NCI-H146 treated with DMSO at 0.1 percent for 48 hours (cell line): ENCODE data around the gene CNPY3.

Source experiments
- DNase-seq: peaks from one replicate; lab custom pipeline; 2025; ENCODE audit not compliant: unreplicated experiment; lab: John Stamatoyannopoulos, UW

Gene CNPY3

DNA sequence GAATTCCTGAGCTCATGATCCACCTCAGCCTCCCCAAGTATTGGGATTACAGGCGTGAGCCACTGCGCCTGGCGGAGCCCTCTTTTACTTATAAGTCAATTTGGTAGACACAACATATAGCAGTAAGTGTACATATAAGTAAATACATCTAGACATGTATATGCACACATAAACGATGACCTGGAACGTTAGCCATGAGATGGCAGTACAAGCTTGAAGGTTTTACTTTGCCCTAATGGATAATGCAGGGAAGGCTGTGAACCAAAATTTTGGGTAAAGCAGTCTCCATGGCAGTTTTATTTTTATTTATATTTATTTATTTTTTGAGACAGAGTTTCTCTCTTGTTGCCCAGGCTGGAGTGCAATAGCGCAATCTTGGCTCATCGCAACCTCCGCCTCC lies 28.8 kb downstream of the CNPY3 start:
- no peak for DNase-seq

DNA sequence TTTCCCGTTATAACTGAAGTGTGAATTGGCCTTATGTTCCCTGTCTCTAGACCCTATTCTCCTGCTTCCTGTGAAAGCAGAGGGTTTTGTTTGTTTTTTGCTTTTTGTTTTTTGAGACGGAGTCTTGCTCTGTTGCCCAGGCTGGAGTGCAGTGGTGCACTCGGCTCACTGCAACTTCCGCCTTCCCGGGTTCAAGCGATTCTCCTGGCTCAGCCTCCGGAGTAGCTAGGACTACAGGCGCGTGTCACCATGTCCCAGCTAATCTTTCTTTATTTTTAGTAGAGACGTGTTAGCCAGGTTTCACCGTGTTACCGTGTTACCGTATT lies 30.6 kb downstream of the CNPY3 start:
- no peak for DNase-seq

DNA sequence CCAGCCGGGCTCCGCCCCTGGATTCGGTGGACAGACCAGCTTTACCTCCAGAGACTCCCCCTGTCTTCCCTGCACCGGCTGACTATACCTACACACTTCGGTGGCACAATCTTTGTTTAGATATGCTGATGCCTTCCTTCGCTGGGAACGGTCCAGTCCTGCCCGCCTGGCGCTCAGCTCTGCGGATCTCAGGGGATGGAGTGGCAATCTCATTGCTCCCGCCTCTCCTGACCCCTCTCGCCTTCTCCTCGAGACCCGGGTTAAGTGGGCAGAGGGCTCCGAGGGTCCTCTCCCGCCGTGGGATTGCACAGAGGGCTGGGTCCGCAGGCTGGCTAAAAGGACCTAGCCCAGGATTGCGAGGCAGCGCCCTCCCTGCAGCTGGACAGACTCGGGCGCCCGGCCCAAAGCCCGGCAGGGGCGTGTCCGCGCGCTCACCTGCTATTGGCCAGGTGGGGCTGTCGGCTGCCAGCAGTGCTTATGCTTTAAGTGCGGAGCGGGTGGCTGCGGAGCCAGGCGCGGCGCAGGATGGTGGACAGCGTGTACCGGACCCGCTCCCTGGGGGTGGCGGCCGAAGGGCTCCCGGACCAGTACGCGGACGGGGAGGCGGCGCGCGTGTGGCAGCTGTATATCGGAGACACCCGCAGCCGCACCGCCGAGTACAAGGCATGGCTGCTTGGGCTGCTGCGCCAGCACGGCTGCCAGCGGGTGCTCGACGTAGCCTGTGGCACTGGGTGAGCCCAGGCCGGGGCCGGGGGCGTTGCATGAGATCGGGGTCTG lies 31.2 kb downstream of the CNPY3 start, which contains the start of gene GNMT:
GNMT (plus strand) TSS at position 512 of the 777 bp plus-strand sequence; CDS start at position 526, 14 bp downstream.
- DNase-seq = peak; percentile 76

DNA sequence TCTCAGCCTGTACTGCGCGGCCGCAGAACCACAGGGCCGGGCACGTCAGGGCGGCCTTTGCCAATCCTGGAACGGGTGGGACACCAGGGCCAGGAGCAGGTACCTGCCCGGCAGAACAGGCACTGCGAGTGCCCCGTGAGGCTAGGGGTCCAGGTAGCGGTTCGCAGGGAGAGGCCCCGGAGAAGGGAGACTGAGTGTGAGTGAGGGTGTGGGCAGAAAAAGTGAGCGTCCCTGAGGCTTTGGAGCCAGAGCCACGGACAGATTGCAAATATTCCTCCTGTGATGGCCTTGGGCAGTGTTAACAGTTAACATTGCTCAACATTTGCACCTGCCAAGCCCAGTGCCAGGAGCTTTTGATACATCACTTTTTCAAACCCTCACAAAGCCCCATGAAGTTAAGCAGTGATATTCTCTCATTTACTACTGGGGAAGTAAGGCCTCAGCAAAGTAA lies 31.8 kb downstream of the CNPY3 start:
- DNase-seq = no peak

DNA sequence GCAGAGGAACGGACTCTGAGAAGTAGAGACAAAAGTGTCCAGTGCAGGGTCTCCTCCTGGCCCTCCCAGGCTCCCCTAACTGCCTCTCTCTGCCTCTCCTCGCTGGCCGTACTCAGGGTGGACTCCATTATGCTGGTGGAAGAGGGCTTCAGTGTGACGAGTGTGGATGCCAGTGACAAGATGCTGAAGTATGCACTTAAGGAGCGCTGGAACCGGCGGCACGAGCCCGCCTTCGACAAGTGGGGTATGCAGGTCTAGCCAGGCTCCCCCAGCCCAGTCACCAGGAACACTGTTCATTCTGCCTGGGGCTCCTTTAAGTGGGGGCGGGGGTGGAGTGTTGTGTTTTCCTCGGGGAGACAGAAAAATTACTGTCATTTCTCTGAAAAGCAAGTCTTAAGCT lies 32.8 kb downstream of the CNPY3 start:
- DNase-seq = no peak

DNA sequence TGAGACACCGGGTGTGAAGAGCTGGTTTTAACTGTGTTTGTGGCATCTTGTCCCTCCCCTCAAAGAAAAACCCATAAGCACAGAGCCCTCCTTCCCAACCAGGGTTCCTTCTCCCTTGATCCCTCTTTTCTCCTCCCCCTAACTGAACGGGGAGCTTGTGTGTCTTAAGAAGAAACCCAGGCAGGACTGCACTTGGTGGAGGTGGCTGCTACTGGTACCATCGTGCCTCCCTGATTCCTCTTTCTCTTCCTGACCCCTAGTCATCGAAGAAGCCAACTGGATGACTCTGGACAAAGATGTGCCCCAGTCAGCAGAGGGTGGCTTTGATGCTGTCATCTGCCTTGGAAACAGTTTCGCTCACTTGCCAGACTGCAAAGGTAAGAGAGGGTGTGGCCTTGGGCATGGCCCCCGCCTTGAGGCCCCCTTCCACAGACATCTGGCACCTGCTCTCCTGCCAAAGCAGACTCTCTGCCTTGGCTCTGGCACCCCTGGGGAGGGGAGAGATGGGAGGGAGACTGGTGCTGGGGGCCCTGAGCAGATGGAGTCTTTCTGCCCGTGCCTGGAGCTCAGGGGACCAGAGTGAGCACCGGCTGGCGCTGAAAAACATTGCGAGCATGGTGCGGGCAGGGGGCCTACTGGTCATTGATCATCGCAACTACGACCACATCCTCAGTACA lies 33.4 kb downstream of the CNPY3 start:
- no peak for DNase-seq

DNA sequence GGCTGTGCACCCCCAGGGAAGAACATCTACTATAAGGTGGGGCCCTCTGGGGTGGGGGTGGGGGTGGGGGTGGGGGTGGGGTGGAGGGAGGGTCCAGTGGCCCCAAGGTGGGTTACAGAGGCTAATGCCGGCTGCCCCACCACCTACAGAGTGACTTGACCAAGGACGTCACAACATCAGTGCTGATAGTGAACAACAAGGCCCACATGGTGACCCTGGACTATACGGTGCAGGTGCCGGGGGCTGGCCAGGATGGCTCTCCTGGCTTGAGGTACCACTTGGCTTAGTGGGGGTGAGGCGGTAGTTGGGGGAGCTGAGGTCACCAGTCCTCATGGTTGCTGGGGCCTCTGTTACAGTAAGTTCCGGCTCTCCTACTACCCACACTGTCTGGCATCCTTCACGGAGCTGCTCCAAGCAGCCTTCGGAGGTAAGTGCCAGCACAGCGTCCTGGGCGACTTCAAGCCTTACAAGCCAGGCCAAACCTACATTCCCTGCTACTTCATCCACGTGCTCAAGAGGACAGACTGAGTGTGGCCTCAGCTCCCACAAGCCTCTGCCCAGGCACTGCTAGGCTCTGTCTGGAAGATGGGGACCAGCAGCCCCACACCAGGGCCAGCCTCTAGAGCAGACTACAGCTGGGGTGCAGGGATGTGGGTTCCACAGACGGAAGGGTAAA lies 34.0 kb downstream of the CNPY3 start:
- DNase-seq = no peak

DNA sequence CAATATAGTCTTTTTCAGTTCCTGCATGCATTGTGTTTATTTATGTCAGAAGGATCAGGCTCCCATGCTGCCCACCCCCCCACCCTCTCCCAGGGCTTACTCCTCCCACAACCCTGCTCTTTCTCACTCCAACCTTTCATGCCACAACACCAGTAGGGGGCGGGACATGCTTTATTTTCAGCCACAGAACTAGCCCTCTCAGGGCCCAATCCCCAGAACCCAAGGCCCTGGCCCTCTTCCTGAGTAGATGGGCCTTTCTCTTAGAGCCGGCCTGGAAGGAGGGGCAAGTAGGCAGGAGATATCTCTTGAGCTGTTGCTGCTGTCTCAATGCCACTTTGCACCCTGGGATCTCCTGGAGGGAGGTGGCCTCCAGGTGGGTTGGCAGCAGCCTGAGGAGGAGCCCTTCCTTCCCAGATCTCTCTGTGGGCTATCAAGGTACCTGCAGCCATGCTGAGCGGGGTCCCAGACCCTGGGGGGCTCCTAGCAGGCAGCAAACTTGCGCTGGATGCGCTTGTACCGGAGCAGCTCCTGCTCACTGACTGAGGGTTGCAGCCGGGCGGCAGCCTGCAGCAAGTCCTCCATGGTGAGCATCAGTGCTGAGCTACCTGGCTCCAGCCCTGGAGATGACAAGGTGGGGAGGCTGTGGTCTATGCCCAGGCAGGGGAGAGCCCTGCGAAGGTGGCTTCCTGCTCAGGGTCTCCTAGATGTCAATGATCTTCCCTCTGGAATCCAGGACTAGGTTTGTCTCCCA lies 34.8 kb downstream of the CNPY3 start:
- no peak for DNase-seq

DNA sequence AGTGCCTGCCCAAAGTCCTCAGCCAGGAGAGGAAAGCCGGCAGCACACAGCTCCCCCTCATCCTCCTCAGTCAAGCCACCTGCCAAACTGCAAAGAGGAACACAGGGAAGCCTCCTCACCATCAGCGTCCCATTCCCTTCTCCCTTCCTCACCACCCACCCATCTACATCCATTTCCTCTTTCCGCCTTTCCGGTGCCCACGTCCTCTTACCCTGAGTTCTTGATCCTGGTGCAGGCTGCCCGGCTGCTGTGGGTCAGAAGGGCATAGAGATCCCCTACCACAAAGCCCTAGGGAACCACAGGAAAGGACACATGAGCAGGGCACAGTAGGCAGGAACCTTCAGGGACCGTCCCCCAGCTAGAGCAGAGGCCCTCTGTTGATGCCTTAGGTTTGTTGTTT lies 37.3 kb downstream of the CNPY3 start:
- no peak for DNase-seq

DNA sequence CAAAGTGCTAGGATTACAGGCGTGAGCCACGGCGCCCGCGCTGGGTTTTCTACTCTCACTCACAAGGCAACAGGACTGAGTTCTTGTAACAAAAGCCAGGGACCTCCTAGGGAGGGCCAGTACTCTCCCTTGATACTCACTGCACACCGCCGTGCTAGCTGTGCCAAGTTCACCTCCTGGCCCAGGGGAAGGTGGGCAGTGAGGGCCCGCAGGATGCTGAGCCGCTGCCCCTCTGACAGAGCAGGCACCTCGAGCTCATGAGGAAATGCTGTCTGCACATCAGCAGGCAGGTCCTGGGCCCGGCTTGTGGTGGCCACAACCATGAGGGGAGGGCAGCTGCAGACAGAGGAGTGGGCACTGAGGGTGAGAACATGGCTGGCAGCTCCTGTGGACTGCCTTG lies 37.9 kb downstream of the CNPY3 start:
- no peak for DNase-seq

DNA sequence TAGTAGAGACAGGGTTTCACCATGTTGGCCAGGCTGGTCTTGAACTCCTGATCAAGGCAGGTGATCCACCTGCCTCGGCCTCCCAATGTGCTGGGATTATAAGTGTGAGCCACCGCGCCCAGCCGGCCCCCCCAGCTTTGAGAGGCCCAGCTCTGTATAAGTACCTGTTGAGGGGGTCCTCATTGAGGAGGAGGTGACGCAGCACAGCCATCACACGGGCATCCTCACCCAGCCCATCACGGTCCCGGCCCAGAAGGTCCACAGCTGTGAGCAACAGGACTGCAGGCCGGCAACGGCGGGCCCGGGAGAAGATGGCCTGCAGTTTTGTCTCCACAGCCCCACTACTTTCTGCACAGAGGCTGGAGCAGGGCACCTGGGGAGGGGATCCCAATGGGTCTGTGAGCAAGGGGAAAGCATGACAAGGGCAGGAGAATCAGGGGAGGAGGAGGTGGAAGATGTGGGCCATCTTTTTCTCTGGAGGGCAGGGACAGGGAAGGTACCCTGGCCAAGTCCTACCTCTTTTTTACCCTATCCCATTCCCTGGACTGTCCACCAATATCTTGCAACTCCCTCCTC lies 38.9 kb downstream of the CNPY3 start:
- no peak for DNase-seq

DNA sequence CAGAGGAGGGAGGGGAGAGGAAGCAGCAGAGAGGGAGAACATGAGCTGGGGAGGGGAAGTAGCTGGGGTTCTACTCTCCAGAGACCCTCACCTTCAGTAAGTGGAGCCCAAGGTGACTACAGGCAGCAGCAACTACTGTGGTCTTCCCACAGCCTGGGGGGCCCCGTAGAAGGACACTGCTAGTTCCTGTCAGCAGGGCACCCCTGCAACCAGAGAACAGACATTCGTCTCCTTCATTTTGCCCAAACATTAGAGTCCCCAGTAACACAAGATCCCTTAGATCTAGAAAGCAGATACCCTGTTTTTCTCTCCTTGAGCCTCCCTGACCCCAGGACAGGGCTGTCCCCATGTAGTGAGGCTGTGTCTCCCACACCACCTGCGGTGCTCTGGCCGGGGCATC lies 39.5 kb downstream of the CNPY3 start:
- DNase-seq = no peak

DNA sequence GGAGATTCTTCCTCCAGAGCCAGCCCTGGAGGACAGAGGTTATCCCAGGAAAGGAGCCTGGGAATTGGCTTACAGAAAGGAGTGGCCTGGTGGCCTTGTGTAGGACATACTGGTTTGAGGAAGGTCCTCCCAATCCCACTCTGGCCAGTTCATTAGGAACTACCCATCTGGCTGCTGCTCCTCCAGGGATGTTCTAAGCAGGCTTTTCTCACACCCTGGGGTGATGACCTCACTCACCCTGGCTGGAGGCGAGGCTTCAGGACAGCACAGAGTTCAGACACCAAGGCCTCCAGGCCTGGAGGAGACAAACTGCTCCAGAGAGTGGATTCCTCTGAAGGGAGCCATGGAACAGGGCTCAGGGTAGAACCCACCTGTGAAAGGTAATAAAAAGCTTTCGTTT lies 40.2 kb downstream of the CNPY3 start:
- no peak for DNase-seq

DNA sequence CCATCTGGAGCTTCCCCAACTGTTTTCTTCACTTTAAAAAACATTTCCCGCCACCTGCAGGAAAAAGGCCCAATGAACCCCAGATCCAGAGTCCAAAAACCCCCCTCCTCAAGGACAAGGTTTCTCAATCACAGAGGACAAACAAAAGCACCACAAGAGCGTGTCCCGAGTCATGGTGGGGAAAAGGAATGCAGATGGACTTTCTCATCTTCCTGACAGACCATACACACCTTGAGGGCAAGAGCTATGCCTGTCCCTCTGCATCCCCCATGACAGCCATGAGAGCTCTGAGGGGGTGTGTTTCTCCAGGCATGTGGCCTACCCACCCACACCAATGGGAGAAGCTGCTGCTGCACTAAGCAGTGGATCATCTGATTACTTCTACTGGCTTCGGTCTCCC lies 40.7 kb downstream of the CNPY3 start:
- no peak for DNase-seq

DNA sequence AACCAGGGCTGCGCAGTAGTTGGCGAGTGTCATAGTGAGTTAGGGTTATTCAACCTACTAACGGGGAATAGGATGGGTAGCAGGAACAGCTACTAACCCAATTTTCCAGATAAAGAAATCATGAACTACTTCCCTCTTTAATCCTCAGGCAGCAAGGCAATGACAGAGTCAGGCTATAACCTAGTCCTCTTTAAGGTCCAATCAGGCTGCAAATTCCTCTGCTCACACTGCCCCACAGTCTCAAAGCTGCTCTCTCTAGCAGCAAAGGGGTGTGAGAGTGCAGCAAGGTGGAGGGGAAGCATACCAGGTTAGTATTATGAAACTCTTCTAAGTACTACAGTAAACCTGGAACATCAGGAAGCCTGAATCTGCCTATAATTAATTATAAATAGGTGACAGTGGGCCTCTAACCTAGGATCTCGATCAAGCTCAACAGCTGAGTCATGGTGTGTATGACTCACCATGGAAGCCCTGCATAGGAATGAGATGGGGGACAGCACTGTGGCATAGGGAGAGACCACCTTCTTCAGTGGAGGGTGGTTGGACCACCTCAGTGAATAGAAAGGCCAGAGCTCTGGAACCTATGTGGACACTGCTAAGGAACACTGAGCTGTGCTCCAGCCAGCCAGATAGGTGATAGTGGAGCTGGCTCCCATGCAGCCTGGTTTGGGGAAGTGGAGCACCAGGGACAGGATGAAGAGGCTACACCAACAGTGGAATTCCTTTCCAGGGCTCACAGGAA lies 41.8 kb downstream of the CNPY3 start:
- no peak for DNase-seq

DNA sequence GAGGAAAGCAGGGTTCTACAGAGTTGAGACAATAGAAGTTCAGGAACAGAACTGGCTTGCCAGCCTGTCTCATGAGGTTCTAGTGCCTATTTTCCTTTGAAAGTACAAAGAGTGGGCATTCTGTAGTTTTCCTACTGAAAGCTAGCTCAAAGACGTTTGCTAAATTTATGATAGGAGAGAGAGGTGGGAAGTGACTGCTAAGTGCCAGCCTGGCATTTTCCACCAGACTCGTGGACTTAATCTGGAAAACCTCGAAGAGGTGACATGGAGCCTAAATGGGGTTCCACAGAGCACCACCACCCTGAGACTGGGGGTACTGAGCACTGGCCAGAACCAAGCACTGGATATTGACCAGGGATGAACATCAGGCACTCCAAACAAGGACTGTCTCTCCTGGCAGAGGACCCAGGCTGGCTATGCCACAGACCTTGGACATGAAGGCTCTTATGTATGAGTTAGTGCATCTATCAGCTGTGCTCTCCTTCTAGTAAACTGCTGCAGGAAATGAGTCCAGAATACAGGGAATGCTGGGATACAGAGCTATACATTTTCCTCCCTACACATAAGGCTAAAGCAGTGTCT lies 42.6 kb downstream of the CNPY3 start:
- DNase-seq = no peak

DNA sequence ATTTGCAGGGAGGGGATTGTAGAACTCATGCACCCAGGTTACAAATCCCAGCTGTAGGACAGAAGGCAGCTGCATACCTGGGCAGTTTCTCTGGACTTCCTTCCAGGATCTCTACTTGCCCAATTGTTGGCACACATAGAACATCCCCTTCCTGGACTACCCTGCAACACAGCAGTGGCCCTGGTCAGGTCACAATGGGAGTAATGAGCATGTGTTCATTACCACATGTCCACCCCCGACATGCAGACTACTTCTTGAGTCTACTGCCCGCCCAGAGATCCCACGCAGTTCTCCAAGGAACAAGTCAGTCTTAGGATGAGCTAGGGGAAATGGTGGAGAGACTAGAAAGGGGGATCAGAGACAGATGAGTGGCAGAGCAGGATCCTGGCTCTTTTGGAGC lies 44.6 kb downstream of the CNPY3 start:
- DNase-seq = no peak

DNA sequence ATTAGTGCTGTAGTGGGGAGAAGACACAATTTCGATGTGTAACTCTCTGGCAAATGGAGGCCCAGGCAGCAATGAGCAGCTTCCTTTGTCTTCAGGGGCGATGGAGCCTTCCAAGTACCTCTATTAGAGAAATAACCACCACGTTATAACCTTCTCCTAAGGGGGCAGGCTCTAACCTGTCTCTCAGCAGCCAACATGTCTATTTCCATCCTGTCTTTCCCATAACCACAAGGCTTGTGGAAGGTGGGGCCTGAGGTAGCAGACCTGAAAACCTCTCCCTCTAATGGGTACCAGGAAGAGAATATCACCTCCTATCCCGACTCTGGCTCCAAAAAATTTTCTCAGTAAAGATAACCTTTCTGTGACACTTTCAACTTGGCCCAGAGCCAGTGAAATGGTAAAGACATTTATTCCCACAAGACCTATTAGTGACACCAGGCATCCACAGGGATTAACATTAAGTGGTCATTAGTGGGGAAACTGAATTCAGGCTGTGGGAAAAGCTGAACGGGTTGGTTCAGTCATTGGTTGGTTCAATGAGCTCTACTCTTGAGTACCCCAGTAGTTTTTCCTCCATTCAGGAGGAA lies 45.7 kb downstream of the CNPY3 start:
- DNase-seq = no peak

DNA sequence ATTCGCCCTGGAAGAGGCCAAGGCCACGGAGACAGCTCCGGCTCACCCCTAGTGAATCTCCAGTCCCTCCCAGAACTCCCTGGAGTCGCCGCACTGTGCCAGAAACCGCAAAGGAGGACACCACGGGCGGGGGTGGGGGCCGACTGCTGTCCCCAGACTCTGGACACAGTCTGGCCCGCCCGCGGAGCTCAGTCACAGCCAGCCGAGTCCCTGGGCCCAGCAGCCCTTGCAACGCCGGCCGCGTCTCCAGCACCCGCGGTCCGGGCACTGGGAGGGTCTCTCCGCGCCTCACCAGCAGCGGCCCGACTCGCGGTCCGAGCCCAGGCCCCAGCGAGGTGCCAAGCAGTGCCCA lies 49.2 kb downstream of the CNPY3 start:
- DNase-seq = no peak
